OCI-LY7 (cell line): ENCODE measurements around the gene TTC21A.

Experiments used
- CTCF ChIP-seq: fragments of 200-600 bp; sonication (generic); conservative IDR thresholded peaks from 2 replicates; pipeline ENCODE4 v1.5.1; 2014; ENCODE audit warnings: mild to moderate bottlenecking, antibody characterized with exemption, low read length, moderate library complexity, mixed read lengths
- EZH2phosphoT487 ChIP-seq: fragments of 200-600 bp; sonication (generic); IDR thresholded peaks from 2 replicates; pipeline ENCODE4 v1.6.1; 2018; ENCODE audit warnings: low read depth, borderline replicate concordance, mild to moderate bottlenecking, mixed run types, antibody characterized with exemption, low read length, moderate library complexity, mixed read lengths

DNA sequence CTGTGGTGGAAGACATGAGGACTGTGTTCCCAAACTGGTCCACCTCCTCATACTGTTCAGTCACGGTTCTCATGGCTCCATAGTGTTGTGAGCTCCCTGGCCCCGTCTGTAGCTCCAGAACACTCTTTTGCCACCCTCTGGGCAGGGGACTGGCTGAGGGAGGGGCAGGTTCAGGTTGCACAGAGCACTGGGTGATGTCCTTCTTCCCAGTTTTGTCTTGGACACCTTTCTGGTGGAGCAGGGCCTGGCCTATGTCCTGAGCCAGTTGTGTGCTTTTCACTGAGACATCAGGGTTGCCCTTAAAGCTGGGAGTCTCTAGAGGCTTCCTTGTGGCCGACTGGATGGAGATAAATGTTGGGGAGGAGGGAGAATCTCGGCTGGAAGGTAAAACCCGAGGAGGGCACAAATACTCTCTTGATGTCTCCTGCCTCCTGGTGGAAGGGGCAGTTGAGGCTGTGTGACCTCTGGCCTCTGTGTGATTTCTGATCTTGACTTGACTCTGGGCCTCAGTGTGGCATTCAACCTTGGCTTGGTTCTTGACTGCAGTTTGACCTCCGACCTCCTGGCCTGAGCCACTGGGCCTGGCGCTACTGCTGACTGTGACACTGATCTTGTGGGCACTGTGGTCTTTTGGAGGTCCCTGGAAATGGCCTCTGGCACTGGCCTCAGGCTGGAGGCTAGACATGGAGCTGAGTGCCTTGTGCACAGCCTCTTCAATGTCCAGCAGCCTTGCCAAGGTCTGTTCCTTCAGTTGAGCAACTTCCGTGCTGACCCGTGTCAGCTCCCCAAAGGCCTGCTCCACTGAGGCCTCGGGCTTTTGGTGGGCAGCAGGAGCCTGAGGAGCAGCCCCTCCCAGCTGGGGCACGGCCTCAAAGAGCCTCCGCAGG lies 76.8 kb downstream of the TTC21A start:
- TF ChIP-seq CTCF (no peak), EZH2phosphoT487 (no peak)
